Liver (tissue), 9 donors: ENCODE data around the gene USP6NL. TPM values are rescaled to one million over a fixed set of nuclear protein-coding genes. Genes with fewer than 3 reads are reported as not detected.

Experiments used
- DNase-seq: peaks from one replicate; pipeline ENCODE4 v3.0.0-alpha.2; 2017; ENCODE audit warnings: low spot score
- H3K27ac ChIP-seq, 2 donors: one replicate each; pipeline ENCODE4 v1.7.0; 2013; ENCODE audit warnings: inconsistent platforms in 2 of 2, low read length in 2 of 2, control low read depth in 1 of 2, low read depth in 1 of 2, mild to moderate bottlenecking in 1 of 2
- H3K27me3 ChIP-seq, 4 donors: one replicate each; pipeline versions ENCODE4 v1.6.1 to v1.7.0; 2013; ENCODE audit warnings: low read length in 3 of 4, inconsistent platforms in 1 of 4, mild to moderate bottlenecking in 1 of 4, moderate library complexity in 1 of 4; ENCODE audit not compliant: control insufficient read depth in 4 of 4, insufficient read depth in 4 of 4
- H3K36me3 ChIP-seq, 4 donors: one replicate each; pipeline versions ENCODE4 v1.6.1 to v1.7.0; 2013; ENCODE audit warnings: low read length in 3 of 4, mild to moderate bottlenecking in 3 of 4, low read depth in 1 of 4, moderate library complexity in 1 of 4; ENCODE audit not compliant: control insufficient read depth in 4 of 4, insufficient read depth in 3 of 4
- H3K4me1 ChIP-seq, 4 donors: one replicate each; pipeline versions ENCODE4 v1.6.1 to v1.7.0; 2013; ENCODE audit warnings: low read length in 3 of 4, mild to moderate bottlenecking in 3 of 4, moderate library complexity in 1 of 4; ENCODE audit not compliant: control insufficient read depth in 4 of 4, insufficient read depth in 4 of 4
- H3K4me3 ChIP-seq, 3 donors: one replicate each; pipeline versions ENCODE4 v1.6.1 to v1.7.0; 2013; ENCODE audit warnings: low read length in 3 of 3, control low read depth in 1 of 3, low read depth in 1 of 3, mild to moderate bottlenecking in 1 of 3
- H3K9ac ChIP-seq, 2 donors: one replicate each; pipeline ENCODE4 v1.7.0; 2013; ENCODE audit warnings: low read length in 2 of 2, mild to moderate bottlenecking in 2 of 2, moderate library complexity in 2 of 2, control low read depth in 1 of 2, low read depth in 1 of 2
- H3K9me3 ChIP-seq, 4 donors: one replicate each; pipeline versions ENCODE4 v1.6.1 to v1.7.0; 2013; ENCODE audit warnings: low read length in 3 of 4; ENCODE audit not compliant: control insufficient read depth in 4 of 4
- EGR1 ChIP-seq, 2 donors: IDR thresholded peaks; 2 replicates each; pipeline ENCODE4 v1.6.1; 2016 to 2018; ENCODE audit warnings: antibody characterized with exemption in 2 of 2, low read depth in 2 of 2
- FOXA1 ChIP-seq: IDR thresholded peaks from 2 replicates; pipeline ENCODE4 v1.6.1; 2016; ENCODE audit warnings: antibody characterized with exemption
- GABPA ChIP-seq, 2 donors: IDR thresholded peaks in 1 of 2; conservative IDR thresholded peaks in 1 of 2; 2 replicates each; pipeline ENCODE4 v1.6.1; 2016; ENCODE audit warnings: antibody characterized with exemption in 2 of 2, mild to moderate bottlenecking in 1 of 2, moderate library complexity in 1 of 2
- HNF4A ChIP-seq, 2 donors: conservative IDR thresholded peaks; 2 replicates each; pipeline ENCODE4 v1.6.1; 2016; ENCODE audit warnings: antibody characterized with exemption in 2 of 2, mild to moderate bottlenecking in 2 of 2
- HNF4G ChIP-seq: IDR thresholded peaks from 2 replicates; pipeline ENCODE4 v1.6.1; 2016; ENCODE audit warnings: antibody characterized with exemption
- JUND ChIP-seq, 2 donors: IDR thresholded peaks; 2 replicates each; pipeline ENCODE4 v1.6.1; 2016; ENCODE audit warnings: antibody characterized with exemption in 2 of 2
- NR2F2 ChIP-seq: IDR thresholded peaks from 2 replicates; pipeline ENCODE4 v1.6.1; 2016; ENCODE audit warnings: antibody characterized with exemption
- RAD21 ChIP-seq, 2 donors: IDR thresholded peaks; 2 replicates each; pipeline ENCODE4 v1.6.1; 2016; ENCODE audit warnings: antibody characterized with exemption in 2 of 2, mild to moderate bottlenecking in 2 of 2
- RXRA ChIP-seq, 2 donors: IDR thresholded peaks; 2 replicates each; pipeline ENCODE4 v1.6.1; 2017 to 2018; ENCODE audit warnings: antibody characterized with exemption in 2 of 2, mild to moderate bottlenecking in 1 of 2
- SP1 ChIP-seq: IDR thresholded peaks from 2 replicates; pipeline ENCODE4 v1.6.1; 2018; ENCODE audit warnings: antibody characterized with exemption, mild to moderate bottlenecking
- TAF1 ChIP-seq: conservative IDR thresholded peaks from 2 replicates; pipeline ENCODE4 v1.6.1; 2016; ENCODE audit warnings: antibody characterized with exemption, mild to moderate bottlenecking
- YY1 ChIP-seq: IDR thresholded peaks from 2 replicates; pipeline ENCODE4 v1.6.1; 2016; ENCODE audit warnings: antibody characterized with exemption, mild to moderate bottlenecking
- WGBS: extraction: QIAGEN DNeasy Blood & Tissue Kit; methylation state at CpG from one replicate; pipeline ENCODE4 v1.1.7; 2013; 5-methylcytosine and 5-hydroxymethylcytosine counted together
- polyA plus RNA-seq, 2 donors: library from polyadenylated mRNA; stranded (reverse) in 1 of 2; unstranded in 1 of 2; fragments of 200-250 nt in 1 of 2; fragments of >200 nt in 1 of 2; fragmentation: Nextera tagmentation in 1 of 2; extraction: Ambion mirVana in 1 of 2; gene quantifications; one replicate each; pipeline versions ENCODE4 v1.2.1 to v1.2.3, GENCODE V29; 2013 to 2015
- total RNA-seq, 2 donors: library from RNA; depleted of rRNA; stranded (reverse); fragments of >200 nt; gene quantifications; one replicate each; pipeline ENCODE4 v1.2.3, GENCODE V29; 2014
- TF ChIP-seq, protein P1 (sequence below): IDR thresholded peaks from 2 replicates; pipeline ENCODE4 v1.6.1; 2016; ENCODE audit warnings: antibody characterized with exemption
- TF ChIP-seq, protein P2 (sequence below): fragments of 150-350 bp; IDR thresholded peaks from 2 replicates; pipeline ENCODE4 v1.5.1; 2017; ENCODE audit warnings: improper control_type of control experiment, low read depth, low read length; ENCODE audit not compliant: missing input control
- TF ChIP-seq, protein P3 (sequence below): IDR thresholded peaks from 2 replicates; pipeline ENCODE4 v1.6.1; 2016; ENCODE audit warnings: antibody characterized with exemption
- TF ChIP-seq, protein P4 (sequence below): IDR thresholded peaks from 2 replicates; pipeline ENCODE4 v1.6.1; 2016; ENCODE audit warnings: antibody characterized with exemption
- TF ChIP-seq, protein P5 (sequence below): IDR thresholded peaks from 2 replicates; pipeline ENCODE4 v1.6.1; 2016; ENCODE audit warnings: antibody characterized with exemption, mild to moderate bottlenecking
- donor health status: healthy.
- donor health status: healthy.
- donor health status: healthy.
- donor health status: healthy.
- donor health status: healthy.

Gene USP6NL
- total and polyA plus RNA-seq, 4 donors, result 3.8 to 15.0 (median 10.2) TPM

DNA sequence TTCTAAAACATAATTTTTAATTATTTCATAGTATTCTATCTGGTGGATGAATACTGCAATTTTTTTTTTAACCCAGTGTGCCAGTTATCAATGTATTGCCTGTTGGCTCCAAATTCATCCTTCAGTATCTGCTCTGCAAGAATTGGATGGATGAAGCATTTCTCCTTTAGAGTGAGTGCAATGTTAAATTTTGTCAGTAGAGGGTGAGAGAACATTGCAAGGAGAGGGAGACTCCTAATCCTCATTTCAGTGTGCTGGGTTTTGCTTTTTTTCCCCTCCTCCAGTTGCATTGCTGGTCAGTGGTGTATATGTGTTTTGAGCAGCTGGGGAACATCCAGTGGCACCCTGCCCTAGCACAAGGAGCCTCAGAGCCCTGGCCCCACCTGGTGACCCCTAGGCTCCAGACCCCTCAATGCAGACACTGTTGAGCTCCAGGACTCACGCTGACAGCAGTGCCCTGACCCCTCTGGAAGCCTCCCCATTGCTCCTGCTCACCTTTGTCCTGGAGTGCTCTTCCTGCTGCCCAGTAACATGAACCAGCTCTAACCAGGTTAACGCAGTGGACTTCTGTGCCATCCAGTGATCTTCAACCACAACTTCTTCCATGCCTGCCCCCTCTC is 199.4 kb downstream of the USP6NL start (continued):
- TF ChIP-seq SP1 (no peak), JUND (IDR thresholded peaks at IDR 0.05) (no peak), RAD21 (IDR thresholded peaks at IDR 0.05) (no peak), TAF1 (no peak)

DNA sequence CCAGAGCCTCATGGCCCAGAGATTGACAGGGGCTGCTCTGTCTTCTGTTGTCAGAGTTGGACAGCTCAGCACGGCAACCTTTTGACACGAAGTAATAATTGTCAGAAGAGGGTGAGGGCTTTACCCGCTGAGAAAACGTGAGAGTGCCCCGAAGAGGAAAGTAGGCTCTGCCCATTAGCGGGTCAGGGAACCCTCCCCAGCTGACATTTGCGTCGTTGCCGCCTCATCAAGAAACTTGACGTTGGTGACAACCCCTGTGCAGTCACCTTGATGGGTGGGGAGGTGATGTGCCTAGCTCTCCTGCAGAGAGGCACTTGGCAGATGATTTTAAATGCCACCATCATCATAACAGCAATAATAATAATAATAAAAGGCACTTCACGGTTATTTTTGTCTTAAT is 202.1 kb downstream of the USP6NL start:
- H3K4me3 ChIP-seq, result no peak overlapping the region
- WGBS, result 74% methylated on average over 11 of the region's 11 CpGs
- H3K27me3 ChIP-seq, result no peaks in the 10 kb centered on the region
- no peak overlapping the region for H3K9ac ChIP-seq
- DNase-seq, result no peak
- H3K9me3 ChIP-seq, result peaks cover 0 to 7% (median 2%) of the 10 kb centered on the region in 4 donors
- no peak overlapping the region for H3K27ac ChIP-seq
- TF ChIP-seq NR2F2 (no peak), GABPA (IDR thresholded peaks at IDR 0.05 in 1 of 2, conservative IDR thresholded peaks at IDR 0.05 in 1 of 2) (no peak), TAF1 (no peak), JUND (IDR thresholded peaks at IDR 0.05) (no peak), SP1 (no peak), RAD21 (IDR thresholded peaks at IDR 0.05) (no peak), YY1 (no peak), HNF4A (conservative IDR thresholded peaks at IDR 0.05) (no peak), RXRA (IDR thresholded peaks at IDR 0.05) (no peak)
- TF ChIP-seq, protein P1, sequence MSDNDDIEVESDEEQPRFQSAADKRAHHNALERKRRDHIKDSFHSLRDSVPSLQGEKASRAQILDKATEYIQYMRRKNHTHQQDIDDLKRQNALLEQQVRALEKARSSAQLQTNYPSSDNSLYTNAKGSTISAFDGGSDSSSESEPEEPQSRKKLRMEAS, result no peak
- TF ChIP-seq, protein P2, sequence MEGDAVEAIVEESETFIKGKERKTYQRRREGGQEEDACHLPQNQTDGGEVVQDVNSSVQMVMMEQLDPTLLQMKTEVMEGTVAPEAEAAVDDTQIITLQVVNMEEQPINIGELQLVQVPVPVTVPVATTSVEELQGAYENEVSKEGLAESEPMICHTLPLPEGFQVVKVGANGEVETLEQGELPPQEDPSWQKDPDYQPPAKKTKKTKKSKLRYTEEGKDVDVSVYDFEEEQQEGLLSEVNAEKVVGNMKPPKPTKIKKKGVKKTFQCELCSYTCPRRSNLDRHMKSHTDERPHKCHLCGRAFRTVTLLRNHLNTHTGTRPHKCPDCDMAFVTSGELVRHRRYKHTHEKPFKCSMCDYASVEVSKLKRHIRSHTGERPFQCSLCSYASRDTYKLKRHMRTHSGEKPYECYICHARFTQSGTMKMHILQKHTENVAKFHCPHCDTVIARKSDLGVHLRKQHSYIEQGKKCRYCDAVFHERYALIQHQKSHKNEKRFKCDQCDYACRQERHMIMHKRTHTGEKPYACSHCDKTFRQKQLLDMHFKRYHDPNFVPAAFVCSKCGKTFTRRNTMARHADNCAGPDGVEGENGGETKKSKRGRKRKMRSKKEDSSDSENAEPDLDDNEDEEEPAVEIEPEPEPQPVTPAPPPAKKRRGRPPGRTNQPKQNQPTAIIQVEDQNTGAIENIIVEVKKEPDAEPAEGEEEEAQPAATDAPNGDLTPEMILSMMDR, result no peak
- TF ChIP-seq, protein P3, sequence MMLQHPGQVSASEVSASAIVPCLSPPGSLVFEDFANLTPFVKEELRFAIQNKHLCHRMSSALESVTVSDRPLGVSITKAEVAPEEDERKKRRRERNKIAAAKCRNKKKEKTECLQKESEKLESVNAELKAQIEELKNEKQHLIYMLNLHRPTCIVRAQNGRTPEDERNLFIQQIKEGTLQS, result no peak
- TF ChIP-seq, protein P4, sequence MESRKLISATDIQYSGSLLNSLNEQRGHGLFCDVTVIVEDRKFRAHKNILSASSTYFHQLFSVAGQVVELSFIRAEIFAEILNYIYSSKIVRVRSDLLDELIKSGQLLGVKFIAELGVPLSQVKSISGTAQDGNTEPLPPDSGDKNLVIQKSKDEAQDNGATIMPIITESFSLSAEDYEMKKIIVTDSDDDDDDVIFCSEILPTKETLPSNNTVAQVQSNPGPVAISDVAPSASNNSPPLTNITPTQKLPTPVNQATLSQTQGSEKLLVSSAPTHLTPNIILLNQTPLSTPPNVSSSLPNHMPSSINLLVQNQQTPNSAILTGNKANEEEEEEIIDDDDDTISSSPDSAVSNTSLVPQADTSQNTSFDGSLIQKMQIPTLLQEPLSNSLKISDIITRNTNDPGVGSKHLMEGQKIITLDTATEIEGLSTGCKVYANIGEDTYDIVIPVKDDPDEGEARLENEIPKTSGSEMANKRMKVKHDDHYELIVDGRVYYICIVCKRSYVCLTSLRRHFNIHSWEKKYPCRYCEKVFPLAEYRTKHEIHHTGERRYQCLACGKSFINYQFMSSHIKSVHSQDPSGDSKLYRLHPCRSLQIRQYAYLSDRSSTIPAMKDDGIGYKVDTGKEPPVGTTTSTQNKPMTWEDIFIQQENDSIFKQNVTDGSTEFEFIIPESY, result no peak
- peaks cover 0 to 3% (median 1%) of the 10 kb centered on the region in 4 donors for H3K4me1 ChIP-seq
- no peaks in the 10 kb centered on the region for H3K36me3 ChIP-seq

DNA sequence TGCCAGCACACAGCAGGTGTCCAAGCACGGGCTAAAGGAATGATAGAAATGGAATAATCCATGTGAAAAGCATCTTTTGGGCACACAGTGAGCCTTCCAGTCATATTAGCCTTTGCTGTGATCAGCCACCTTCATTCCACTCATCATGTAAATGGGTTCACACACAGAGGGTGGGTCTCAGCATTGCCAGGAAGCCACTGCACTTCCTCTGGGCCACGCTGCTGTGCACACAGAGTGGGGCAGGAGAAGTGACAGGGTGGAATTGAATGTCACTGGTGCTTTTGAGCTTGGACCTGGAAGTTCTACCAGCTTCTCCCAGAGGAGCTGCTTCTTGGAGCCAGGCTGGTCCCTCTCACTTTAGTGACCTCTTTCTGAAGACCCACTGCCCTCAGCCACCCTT is 203.5 kb downstream of the USP6NL start:
- H3K9me3 ChIP-seq, result peaks cover 0 to 7% (median 1%) of the 10 kb centered on the region in 4 donors
- H3K36me3 ChIP-seq, result no peaks in the 10 kb centered on the region
- no peak overlapping the region for H3K4me3 ChIP-seq
- no peaks in the 10 kb centered on the region for H3K4me1 ChIP-seq
- H3K27ac ChIP-seq, result no peak overlapping the region
- no peaks in the 10 kb centered on the region for H3K27me3 ChIP-seq
- DNase-seq, result no peak
- 62% methylated on average over 2 of the region's 2 CpGs for WGBS
- no peak overlapping the region for H3K9ac ChIP-seq
- TF ChIP-seq EGR1 (IDR thresholded peaks at IDR 0.05; ENCODE audit: low read depth in 2 of 2) (no peak), TAF1 (no peak), HNF4G (no peak), SP1 (no peak), NR2F2 (no peak), FOXA1 (no peak), GABPA (IDR thresholded peaks at IDR 0.05 in 1 of 2, conservative IDR thresholded peaks at IDR 0.05 in 1 of 2) (no peak), YY1 (no peak), JUND (IDR thresholded peaks at IDR 0.05) (no peak)
- TF ChIP-seq, protein P1, result no peak
- TF ChIP-seq, protein P3, result no peak
- TF ChIP-seq, protein P2, result no peak
- TF ChIP-seq, protein P5, sequence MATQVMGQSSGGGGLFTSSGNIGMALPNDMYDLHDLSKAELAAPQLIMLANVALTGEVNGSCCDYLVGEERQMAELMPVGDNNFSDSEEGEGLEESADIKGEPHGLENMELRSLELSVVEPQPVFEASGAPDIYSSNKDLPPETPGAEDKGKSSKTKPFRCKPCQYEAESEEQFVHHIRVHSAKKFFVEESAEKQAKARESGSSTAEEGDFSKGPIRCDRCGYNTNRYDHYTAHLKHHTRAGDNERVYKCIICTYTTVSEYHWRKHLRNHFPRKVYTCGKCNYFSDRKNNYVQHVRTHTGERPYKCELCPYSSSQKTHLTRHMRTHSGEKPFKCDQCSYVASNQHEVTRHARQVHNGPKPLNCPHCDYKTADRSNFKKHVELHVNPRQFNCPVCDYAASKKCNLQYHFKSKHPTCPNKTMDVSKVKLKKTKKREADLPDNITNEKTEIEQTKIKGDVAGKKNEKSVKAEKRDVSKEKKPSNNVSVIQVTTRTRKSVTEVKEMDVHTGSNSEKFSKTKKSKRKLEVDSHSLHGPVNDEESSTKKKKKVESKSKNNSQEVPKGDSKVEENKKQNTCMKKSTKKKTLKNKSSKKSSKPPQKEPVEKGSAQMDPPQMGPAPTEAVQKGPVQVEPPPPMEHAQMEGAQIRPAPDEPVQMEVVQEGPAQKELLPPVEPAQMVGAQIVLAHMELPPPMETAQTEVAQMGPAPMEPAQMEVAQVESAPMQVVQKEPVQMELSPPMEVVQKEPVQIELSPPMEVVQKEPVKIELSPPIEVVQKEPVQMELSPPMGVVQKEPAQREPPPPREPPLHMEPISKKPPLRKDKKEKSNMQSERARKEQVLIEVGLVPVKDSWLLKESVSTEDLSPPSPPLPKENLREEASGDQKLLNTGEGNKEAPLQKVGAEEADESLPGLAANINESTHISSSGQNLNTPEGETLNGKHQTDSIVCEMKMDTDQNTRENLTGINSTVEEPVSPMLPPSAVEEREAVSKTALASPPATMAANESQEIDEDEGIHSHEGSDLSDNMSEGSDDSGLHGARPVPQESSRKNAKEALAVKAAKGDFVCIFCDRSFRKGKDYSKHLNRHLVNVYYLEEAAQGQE, result no peak
